NCI-H2171 treated with DMSO at 0.1 percent for 48 hours (cell line): ENCODE results near the gene RMDN3.

Experiments used
- DNase-seq: peaks from one replicate; lab custom pipeline; 2025; lab: John Stamatoyannopoulos, UW

The RMDN3 gene

DNA sequence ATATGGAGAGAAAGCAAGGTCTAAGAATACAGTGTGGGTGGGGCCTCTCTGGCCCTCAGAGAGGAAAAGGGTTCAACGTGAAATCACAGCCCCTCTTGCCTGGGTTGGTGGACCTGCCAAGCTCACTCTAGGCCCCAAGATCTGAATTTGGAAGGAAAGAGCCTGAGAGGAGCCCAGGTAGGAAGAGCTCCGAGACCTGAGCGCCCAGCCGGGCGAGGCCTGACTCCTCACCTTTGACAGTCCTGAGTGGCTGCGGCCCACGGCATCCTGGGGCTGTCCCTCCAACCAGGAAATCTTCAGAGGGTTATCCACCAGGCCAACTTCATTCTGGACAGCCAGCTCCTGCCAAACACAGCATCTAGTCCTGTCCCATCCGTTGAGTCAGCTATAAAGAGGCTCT, 18.4 kb upstream of the RMDN3 start:
- no peak for DNase-seq

DNA sequence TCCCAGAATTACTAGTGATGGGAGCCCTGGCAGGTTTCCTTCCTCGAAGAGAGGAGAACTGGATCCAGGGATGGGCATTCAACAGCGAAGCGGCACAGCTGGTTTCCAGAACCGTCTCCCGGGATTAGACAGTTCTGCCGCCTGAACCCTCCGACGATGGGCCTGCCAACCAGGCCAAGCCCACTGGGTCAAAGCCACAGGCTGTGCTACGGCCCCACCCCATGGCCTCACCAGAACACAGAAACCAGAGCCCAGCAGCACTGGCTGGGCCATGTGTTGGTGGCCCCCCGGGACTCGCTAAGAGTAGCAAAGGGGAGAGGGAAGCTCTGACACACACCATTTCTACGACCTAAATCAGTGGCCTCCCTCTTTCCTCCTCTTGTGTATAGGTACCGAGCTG, 17.0 kb upstream of the RMDN3 start:
- no peak for DNase-seq

DNA sequence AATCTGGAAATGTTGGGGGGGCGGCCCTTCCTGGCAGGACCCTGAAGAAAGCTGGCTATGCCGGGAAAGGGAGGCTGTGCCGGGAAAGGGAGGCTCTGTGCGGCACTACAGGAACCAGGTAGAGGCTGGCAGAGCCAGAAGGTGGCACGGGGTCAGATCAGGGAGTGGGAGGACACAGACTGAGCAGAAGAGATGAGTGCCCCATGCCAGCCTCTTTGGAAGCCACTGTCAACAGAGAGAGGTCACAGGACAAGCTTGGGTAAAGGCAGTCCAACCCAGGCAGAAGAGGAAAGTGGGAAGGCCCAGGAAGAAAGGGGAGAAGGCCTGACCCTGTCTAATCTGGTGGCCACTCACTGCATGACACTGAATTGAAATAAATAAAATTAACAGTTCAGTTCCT, 16.2 kb upstream of the RMDN3 start:
- DNase-seq: no peak

DNA sequence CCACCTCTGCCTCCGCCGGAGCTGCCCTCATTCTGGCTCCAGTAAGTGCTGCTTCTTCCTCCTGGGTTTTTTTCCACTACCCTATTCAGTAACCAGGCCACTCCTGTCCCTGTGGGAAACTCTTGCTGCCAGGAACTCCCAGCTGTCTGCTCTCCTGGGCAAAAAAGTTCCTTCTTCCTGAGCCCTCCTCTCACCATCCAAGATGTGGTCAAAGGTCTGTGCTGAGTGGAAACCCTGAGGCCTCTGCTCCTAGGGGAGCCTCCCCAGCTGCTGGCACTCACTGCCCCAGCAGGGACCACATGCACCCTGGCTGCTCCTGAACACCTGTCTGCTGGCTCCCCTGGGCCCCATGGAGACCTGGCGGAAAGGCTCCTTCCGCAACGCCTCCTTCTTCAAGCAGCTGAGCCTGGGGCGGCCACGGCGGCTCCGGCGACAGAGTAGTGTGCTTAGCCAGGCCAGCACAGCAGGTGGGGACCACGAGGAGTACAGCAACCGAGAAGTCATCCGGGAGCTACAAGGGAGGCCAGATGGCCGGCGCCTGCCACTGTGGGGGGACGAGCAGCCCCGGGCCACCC, 15.2 kb upstream of the RMDN3 start:
- peak; percentile 82 for DNase-seq

DNA sequence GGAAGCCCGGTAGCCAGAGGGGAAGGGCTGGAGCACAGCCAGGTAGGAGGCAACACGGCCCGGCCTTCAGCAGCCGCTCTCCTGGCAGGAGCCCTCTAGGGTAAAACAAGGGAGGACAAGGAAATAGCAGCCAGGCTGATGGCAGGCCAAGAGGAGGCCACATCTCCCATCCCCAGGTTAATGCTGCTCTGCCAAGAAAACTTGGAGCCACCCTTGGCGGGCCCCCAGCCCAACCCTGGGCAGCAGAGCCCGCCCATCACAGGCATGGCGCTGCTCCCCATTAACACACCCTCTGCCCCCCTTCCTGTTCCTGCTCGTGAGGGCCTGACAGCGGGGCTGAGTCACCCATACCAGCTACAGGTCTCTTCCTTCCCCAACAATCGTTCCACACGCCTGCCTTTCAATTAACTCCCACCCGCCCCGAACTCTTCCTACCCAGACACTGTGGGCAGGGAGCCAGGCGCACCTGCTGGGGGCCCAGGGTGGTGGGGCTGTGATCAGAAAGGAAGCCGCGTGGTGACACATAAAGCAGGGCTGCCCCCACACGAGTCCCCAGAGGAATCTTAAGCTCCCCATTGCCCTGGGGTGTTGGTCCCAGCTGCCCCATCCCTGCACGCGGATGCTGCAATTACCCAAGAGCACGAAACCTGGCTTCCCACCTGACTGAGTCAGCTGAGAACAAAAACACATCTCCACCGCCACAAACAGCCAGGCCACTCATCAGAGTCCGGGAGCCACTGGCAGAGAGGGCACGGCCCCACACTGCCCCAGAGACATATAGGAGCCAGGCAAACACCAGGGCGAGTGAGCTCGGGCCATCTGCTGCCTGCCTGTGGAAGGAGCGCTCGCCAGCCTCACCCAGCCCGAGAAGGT, 14.5 kb upstream of the RMDN3 start, which contains the start of gene C15orf62:
Gene C15orf62 (plus strand): TSS at position 707 of the 873 bp plus-strand sequence. CDS start 516 bp downstream, outside the sequence.
- DNase-seq: peak; percentile 88

DNA sequence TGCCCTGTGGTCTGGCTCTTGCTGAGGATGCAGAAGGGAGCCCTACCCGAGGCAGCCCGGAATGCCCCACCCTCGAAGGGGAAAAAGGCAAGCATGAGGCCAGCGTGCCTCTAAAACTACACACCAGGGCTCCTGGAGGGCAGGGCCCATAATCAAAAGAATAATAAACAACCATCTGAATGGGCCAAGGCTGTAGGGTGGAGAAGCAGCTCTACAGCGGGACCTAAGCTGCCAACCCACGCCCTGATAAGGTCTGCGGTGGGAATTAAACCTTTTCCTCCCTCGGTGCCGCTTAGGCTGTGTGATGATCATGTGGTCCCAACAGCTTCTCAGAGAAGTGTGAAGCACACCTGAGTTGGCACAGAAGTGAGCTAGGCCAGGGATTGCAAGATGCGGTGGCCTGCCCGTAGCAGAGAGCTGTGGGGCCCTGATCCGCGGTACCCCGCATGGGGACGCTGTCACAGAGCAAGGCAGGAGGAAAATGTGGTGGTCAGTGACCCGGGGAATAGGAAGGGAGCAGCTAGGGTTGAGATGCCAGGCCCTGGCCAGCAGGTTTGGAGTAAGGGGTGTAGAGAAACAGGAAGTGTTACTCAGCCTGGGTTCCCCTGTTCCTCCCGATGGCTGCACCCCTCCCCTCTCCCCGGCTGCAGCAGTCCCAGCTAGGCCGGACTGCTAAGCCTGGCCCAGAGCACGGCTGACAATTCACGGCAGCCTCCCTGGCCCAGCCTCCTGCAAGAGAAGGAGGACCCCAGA, 13.6 kb upstream of the RMDN3 start:
- no peak for DNase-seq

DNA sequence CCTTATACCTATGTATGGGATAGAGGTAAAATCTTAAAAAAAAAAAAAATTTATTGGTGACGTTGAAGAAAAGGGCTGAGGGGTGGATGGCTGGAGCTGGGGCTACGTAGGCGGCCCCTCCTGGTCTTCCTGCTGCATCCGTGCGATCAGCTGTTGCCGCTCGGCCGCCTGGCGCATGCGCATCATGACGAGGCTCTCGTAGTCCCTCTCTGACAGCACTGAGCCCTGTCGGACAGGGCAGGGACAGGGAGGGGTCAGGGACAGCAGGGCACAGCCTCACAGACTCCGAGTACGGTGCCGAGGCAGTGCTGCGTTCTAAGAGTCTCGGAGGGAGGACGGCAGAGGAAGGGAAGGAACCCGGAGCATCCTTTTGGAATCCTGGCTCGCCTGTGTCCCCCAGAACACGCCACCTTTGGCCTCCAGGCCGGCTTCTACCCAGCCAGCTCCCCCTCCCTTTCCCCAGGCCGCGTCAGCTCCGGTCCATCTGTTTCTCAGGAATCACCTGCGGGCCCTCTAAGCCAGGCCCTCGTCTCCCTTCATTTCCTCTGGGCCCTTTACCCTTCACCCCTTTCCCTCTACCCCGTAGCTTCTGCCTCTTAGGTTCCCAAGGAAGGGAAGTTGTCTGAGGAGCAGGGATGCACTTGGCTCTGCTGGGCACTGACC, 12.9 kb upstream of the RMDN3 start:
- DNase-seq: no peak

DNA sequence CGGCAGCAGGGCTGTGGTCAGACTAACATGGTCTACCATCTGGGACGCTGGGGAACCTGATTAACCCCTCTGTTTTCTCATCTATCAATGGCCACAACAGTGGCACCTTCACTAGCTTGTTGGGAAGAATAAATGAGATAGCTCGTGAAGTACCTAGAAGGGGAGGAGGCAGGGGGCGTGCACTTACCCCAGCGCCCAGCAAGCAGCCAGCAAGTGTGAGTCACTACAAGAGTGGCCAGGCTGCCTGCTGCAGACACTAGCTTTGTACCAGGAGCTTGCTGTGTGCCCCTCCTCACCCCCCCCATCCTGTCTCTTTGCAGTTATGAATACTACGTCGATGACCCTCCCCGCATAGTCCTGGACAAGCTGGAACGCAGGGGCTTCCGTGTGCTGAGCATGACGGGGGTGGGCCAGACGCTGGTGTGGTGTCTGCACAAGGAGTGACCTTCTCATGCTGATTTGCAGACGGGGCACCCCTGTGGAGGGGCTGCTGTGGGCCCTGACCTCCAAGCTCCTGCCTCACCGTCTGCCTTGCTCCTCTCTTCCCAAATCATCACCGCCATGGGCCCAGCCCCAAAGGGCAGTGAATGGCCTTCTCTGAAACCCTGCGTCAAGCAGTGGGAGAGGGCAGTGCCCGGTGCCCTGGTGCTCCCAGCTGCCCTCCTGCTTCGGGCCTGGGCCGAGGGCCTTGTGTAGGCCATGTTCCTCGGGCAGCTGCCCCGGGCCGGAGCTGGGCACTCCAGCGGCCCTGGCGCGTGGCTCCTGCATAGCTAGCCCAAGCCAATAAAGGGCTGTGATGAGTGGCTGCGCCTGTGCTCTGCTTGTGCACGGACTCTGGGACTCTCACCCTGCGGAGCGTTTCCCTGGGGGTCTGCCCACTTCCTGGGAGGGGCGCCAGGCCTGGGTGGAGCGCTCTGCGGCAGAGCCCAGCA, 12.1 kb upstream of the RMDN3 start:
- no peak for DNase-seq

DNA sequence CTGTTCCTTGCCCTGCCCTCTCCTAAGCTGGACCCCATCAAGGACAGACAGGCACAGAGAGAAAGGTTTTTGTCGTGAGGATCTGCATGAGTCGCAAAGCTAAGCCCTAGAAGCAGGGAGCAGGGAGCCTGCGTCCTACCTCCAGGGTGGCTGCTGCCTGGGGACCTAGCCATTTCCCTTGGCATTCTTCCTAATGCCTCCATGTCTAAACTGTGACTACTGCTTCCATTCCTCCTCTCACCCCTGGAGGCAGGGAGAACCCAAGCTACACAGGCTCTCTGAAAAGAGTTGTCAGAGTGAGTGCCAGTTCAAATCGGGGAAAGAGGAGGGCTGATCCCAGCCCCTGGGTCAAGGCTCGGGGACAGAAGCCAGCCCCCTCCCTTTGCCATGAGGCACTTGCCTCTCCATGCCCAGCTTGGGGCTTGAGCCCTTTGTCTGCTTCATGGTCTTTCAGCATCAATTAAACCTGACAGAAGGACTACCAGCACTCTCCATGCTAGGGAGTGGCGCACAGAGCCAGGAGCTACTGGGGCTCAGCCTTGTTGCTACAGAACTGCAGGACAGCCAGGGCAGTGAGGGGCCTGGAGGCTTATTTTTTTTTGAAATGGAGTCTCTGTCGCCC, 11.3 kb upstream of the RMDN3 start:
- DNase-seq: no peak

DNA sequence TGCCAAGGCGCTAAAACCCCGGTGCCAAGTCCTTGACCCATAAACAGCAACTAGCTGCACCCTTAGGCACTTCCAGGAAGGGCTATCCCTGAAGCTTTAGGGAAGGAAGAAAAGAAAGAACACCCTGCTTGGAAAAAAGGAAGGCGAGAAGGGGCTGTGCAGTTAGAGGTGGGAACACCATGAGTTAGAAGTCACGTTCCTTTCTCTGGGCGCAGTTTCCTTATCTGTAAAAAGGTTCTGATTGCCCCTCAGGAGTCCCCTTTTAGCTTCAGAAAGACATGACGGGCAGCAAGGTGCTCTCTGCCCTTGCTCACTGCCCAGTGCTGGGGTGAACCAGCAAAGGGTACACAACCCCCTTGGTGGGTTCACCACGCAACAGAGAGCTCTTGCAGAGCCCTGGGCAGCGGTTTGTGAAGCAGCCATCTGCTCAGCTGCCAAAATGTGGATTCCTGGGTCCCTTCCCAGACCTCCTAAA, 9.6 kb upstream of the RMDN3 start:
- DNase-seq: no peak

DNA sequence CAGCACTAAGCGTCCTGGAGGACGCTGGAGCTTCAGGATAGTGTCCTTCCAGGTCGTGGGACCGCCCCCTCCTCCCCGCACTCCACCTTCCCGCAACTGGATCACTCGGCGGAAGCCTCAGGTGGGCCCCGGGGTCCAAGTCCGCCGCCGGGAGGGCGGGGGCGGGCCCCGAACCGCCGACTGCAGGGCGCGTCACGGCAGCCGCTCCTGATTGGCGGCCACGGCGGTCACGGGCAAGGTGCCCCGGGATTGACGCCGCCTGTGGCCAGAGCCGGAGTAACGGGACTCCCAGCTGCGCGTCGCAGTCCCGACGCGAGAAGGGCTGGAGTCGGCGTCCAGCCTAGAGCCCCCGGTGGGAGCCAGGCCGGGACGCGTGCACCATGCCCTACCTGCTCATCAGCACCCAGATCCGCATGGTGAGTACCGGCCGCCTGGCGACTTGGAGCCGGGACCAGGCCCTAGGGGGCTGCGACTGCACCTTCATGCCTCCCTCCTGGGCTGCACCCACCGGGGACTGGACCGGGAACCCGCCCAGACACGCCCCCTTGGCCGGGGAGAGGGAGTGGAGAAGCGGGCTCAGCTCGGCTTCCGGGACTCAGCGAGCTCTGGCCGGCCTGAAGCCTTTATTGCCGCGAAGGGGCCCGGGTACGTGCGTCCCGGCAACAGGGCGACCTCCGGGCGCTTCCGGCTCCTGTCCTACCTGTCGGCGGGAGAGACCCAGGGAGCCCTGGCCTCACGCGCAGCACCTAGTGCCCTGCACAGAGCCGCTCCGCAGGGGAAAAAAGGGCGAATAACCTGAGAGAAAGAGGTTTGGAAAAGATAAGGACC, 9.0 kb upstream of the RMDN3 start, which contains the start of gene GCHFR:
Gene GCHFR (plus strand): TSS at position 268 of the 828 bp plus-strand sequence. CDS start 113 bp downstream, at position 381.
- DNase-seq: no peak

DNA sequence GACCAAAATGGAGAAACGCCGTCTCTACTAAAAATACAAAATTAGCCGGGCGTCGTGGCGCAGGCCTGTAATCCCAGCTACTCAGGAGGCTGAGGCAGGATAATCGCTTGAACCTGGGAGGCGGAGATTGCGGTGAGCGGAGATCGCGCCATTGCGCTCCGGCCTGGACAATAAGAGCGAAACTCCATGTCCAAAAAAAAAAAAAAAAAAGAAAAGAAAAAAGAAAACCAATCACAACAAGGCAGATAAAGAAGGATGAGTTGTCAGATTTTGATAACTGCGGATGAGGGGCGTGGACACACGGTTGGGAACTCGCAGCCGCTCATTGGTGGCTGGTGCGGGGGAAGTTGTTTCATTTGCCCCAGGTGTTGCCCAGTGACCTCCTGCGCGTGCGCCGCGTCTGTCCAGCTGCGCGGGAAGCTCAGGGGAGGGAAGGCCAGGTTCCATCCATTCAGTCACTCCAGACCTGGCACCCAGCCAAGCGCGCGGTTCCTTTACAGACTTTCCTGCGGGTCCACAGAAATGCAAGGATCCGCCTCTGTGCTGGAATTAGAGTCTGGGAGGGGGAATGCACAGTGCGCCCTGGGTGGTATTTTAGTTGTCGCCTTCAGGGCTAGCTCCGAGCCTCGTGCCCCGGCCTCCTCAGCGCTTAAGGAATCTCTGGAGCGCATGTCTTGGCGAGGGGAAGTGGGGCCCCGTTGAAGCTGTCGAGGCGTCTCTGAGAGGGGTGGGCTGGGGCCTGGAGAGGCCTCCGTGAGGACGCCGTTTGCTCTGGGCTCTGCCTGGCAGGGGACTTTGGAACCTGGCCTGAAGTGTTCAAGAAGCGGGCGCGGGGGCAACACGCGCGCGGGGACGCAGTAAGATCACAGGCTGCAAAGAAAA, 8.1 kb upstream of the RMDN3 start:
- DNase-seq: no peak

DNA sequence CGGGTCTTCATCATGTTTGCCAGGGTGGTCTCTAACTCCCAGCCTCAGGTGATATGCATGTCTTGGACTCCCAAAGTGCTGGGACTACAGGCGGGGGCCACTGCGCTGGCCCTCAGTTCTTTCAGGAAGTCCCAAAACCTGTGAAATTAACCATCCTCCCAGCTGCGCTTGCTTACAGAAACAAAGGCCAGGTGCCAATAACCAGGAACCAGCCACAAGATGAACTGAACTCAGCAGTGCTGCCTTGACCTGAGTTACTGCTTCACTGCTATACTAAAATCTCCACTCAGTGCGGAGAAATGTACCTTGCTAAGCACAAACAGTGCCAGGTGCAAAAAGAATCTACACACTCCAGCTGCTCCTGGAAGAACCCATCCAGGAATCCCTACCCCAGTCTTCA, 4.9 kb upstream of the RMDN3 start:
- no peak for DNase-seq

DNA sequence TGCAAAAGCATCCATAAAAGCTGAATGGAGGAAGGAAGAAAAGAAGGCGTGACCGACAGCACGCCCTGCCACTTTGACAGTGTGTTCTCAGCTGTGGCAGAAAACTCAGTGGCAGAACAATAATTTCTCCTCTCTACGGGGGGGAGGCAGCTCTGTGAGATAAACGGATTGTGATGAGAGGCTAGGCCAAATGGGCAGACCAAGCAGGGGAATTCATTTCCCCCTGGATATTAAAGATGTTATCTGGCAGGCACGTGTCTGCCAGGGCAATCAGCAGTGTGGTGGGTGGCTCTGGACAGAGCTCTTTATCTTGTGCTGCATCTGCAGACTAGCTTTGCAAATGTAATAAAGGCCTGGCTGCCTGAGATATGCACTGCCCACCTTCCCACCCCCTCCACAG, 1.9 kb upstream of the RMDN3 start:
- no peak for DNase-seq

DNA sequence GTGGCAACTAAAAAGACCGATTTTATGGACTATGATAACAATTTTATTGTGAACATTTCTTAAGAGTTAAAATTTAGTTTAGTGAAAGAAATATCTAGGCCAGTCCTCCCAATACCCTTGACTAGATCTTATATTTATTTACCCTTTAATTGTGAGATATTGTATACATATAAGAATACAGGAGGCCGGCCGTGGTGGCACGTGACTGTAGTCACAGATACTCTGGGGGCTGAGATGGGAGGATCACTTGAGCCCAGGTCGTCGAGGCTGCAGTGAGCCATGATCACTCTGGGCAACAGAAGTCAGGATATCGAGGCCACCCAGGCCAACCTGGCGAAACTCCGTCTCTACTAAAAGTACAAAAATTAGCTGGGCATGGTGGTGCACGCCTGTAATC, 756 bp upstream of the RMDN3 start:
- DNase-seq: peak; percentile 55

DNA sequence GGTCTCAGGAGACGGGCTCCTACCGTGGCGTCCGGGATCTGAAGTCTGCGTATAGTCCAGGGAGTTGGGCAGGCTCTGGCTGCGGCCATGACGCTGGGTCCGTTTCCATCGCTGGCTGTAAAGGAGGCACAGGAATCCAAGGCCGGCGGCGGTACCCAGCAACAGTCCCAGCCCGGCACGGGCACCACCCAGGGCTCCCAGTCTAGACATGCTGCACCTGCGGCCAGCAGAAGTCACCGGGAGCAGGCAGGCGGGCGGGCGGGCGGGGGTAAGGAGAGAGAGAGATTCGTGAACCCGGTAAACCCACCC, 526 bp downstream of the RMDN3 start:
- DNase-seq: no peak

DNA sequence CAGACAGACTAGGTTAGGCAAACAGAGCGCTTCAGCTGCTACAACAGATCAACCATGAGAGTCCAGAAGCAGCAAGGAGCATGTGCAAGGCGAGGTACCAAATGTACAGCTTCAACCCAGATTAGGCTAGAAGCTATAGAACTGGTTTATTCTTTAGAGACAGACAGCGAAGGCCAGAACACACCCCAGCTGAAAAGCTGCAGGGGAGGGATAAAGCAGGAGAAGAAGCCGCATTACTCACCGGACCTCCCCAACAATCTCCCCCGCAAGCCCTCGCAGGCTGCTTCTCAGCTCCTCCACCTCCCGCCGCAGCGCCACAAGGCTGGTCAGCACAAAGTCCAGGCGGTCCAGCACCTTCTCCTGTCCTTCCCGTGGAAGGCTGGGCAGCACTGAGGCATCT, 3.3 kb downstream of the RMDN3 start:
- no peak for DNase-seq

DNA sequence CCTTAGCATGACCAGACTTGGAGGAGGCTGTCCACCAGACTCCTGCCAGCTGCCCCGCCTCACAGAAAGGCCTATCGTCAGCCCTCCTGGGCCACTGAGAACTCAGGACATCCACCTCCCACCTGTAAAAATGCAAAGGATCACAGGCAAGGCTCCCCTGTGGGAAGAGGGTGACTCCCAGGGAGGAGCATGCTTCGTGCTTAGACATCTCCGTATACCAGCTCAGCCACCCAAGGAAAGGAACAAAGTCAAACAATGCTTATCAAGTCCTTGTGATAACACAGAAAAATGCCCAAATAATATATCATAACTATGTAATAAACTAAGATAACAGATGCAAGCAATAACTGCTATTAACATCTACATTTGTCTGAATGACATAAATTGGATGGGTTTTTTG, 4.2 kb downstream of the RMDN3 start:
- no peak for DNase-seq

DNA sequence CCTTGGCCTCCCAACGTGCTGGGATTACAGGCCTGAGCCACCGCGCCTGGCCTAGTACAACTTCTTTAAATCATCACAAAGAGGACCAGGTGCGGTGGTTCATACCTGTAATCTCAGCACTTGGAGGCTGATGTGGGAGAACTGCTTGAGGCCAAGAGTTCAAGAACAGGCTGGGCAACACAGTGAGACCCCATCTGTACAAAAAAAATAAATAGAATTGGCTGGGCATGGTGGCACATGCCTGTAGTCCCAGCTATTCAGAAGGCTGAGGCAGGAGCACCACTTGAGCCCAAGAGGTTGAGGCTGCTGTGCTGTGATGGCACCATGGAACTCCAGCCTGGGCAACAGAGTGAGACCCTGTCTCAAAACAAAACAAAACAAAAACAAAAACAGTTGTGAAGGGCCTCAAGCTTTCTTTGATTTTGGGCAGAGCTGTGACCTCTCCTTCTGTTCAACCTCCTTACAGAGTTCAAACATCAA, 5.9 kb downstream of the RMDN3 start:
- DNase-seq: no peak
